Measurements from ENCODE around the gene DBN1.
"Not testable (repeated sequence)": the region's sequence is repeated elsewhere in the genome, so short reads cannot be mapped to it uniquely, and the experiment has no call there.

The DBN1 gene

DNA sequence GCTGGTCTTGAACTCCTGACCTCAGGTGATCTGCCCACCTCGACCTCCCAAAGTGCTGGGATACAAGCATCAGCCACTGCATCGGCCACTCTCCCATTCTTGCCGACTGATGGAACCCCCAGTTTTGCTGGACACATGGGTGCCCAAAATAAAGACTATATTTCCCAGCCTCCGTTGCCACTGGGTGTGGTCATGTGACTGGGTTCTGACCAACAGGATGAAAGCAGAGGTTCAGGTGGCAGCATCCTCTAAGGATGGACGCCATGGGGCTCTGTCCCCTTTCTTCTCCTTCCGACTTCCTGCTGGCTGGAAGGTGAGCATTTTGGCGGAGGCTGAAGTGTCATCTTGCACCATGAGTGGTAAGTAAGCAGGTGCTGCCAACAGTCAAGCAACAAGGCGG is 13.7 kb upstream of the DBN1 start:
- peaks cover 85% of the 10 kb centered on the region for H3K36me3 ChIP-seq (ENCODE audit: insufficient read depth, low read depth, low read length)
- no peaks in the 10 kb centered on the region for H3K27me3 ChIP-seq (ENCODE audit: insufficient read depth, low read length)
- no peak overlapping the region for H3K4me3 ChIP-seq (ENCODE audit: low read length)
- no peaks in the 10 kb centered on the region for H3K4me1 ChIP-seq (ENCODE audit: insufficient read depth, low read length)
- H3K9me3 ChIP-seq (ENCODE audit: insufficient read depth, low read depth, low read length), result no peaks in the 10 kb centered on the region
- H3K27ac ChIP-seq (ENCODE audit: low read length), result no peak overlapping the region
- no peak overlapping the region for H3K9ac ChIP-seq (ENCODE audit: low read depth, low read length)

DNA sequence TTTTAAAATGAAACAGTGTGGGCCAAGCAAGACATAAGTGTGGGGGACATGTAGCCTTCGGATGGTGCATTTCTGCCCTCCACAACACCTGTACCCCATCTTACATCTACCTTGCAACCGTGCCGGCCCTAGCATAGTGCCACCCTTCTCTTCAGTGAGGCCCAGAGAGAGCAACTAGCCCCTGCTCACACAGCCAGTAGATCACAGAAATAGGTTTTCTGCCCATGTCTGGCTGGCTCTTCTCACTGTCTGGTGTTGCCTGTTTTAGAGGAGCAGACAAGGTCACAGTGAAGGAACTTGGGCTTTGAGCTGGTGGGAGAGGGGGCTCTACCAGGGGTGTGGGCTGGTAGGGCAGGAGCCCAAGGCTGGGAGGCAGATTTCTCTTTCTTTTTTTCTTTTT is 12.8 kb upstream of the DBN1 start:
- Histone ChIP-seq H3K4me3 (ENCODE audit: low read length) (no peak overlapping the region), H3K27me3 (ENCODE audit: insufficient read depth, low read length) (no peaks in the 10 kb centered on the region), H3K9me3 (ENCODE audit: insufficient read depth, low read depth, low read length) (no peaks in the 10 kb centered on the region), H3K9ac (ENCODE audit: low read depth, low read length) (no peak overlapping the region), H3K27ac (ENCODE audit: low read length) (no peak overlapping the region), H3K4me1 (ENCODE audit: insufficient read depth, low read length) (no peaks in the 10 kb centered on the region), H3K36me3 (ENCODE audit: insufficient read depth, low read depth, low read length) (peaks cover 92% of the 10 kb centered on the region)

DNA sequence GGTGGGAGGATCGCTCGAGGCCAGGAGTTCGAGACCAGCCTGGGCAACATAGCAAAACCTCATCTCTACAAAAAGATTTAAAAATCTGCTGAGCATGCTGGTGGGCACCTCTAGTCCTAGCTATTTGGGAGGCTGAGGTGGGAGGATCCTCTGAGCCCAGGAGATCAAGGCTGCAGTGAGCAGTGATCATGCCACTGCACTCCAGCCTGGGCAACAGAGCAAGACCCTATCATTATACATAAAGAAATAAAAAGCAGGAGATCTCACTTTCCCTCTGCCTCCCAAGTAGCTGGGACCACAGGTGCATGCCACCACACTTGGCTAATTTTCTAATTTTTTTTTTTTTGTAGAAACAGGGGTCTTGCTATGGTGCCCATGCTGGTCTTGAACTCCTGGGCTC is 12.3 kb upstream of the DBN1 start:
- not testable (repeated sequence) for H3K9me3 ChIP-seq (ENCODE audit: insufficient read depth, low read depth, low read length); H3K4me1 ChIP-seq (ENCODE audit: insufficient read depth, low read length); H3K4me3 ChIP-seq (ENCODE audit: low read length); H3K27me3 ChIP-seq (ENCODE audit: insufficient read depth, low read length); H3K9ac ChIP-seq (ENCODE audit: low read depth, low read length); H3K27ac ChIP-seq (ENCODE audit: low read length)
- peaks cover 88% of the 10 kb centered on the region for H3K36me3 ChIP-seq (ENCODE audit: insufficient read depth, low read depth, low read length)

DNA sequence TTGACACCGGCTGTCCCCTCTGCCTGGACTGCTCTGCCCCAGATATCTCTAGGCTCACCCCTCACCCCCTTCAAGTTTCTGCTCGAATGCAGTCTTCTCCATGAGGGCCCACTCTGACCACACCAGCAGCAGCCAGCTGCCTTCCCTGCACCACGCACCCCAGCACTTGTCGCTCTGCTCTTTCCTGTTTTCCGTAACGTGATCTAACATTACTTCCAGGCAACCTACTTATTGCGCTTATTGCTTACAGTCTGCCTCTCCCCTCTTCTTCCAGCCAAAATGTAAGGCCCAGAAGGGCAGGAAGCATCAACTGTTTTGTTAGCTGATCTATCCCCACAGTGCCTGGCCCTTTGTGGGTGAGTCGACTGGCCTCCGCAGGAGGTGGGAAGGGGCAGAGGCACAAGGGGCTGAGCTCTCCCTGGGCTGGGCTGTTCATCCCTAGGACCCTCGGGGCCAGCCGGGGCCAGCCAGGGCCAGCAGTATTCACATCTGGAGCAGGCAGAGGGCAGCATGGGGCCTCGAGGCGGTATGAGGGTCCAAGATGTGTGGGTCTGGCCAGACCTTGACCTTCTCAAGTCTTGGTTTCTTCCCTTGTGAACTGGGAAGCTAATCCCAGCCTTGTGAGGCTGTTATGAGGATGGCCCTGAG is 11.6 kb upstream of the DBN1 start:
- no peaks in the 10 kb centered on the region for H3K9me3 ChIP-seq (ENCODE audit: insufficient read depth, low read depth, low read length)
- no peaks in the 10 kb centered on the region for H3K27me3 ChIP-seq (ENCODE audit: insufficient read depth, low read length)
- no peak overlapping the region for H3K9ac ChIP-seq (ENCODE audit: low read depth, low read length)
- no peaks in the 10 kb centered on the region for H3K4me1 ChIP-seq (ENCODE audit: insufficient read depth, low read length)
- peaks cover 81% of the 10 kb centered on the region for H3K36me3 ChIP-seq (ENCODE audit: insufficient read depth, low read depth, low read length)
- H3K4me3 ChIP-seq (ENCODE audit: low read length), result no peak overlapping the region
- no peak overlapping the region for H3K27ac ChIP-seq (ENCODE audit: low read length)

DNA sequence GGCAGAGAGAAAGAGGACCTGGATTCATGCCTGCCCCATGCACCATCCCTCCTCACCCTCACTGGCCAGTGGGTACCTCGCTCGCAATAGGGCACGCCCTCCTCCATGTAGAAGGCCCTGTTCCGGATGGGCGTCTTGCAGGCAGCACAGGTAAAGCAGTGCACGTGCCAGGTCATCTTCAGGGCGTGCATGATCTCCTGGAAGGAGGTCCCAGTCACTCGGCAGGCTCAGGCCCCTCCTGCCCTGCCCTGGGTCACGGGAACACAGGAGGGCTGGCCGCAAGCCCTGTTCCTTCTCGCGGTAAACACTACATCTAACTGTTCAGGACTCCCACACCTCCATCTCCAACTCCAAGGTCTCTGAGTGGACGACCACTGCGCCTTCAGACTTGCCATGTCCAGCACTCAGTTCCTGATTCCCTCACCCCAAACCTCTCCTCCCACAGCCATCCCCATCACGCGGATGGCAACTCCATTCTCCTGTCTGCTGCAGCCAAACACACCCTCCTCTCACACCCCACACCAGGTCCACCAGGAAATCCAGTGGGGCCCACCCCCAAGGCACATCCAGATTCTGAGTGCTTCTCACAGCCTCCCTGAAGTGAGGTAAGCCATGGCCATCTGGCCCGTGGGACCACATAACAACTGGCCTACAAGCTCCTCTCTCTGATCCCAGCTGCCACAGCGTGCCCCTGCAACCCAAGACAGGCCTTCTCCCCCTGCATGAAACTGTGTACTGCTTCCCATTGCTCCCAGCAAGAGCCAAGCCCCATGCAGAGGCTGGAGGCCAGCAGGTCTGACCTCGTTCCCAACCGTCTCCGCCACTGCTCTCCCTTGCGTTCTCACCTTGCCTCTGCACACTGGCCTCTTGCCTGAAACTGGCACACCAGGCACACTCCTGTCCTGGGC is 10.8 kb upstream of the DBN1 start:
- Histone ChIP-seq H3K4me3 (ENCODE audit: low read length) (no peak overlapping the region), H3K4me1 (ENCODE audit: insufficient read depth, low read length) (no peaks in the 10 kb centered on the region), H3K9me3 (ENCODE audit: insufficient read depth, low read depth, low read length) (no peaks in the 10 kb centered on the region), H3K27me3 (ENCODE audit: insufficient read depth, low read length) (no peaks in the 10 kb centered on the region), H3K9ac (ENCODE audit: low read depth, low read length) (no peak overlapping the region), H3K36me3 (ENCODE audit: insufficient read depth, low read depth, low read length) (peaks cover 73% of the 10 kb centered on the region), H3K27ac (ENCODE audit: low read length) (no peak overlapping the region)

DNA sequence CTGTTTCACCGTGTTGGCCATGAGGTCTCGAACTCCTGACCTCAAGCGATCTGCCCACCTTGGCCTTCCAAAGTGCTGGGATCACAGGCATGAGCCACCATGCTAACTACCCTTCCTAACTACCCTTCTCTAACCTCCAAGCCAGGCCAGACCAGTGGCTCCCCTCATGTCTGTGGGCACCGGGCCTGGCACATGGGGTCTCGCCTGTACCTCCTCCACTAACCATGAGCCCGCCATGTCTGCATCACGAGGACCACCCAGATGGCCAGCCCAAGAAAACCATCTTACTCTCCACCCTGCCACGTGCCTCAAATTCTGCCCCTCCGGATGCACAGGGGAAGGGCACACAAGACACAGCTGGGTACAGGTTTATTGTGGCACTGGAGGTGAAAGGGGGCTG is 9.6 kb upstream of the DBN1 start:
- H3K27ac ChIP-seq (ENCODE audit: low read length), result no peak overlapping the region
- peaks cover 61% of the 10 kb centered on the region for H3K36me3 ChIP-seq (ENCODE audit: insufficient read depth, low read depth, low read length)
- H3K9me3 ChIP-seq (ENCODE audit: insufficient read depth, low read depth, low read length), result no peaks in the 10 kb centered on the region
- no peak overlapping the region for H3K4me3 ChIP-seq (ENCODE audit: low read length)
- no peak overlapping the region for H3K9ac ChIP-seq (ENCODE audit: low read depth, low read length)
- H3K27me3 ChIP-seq (ENCODE audit: insufficient read depth, low read length), result no peaks in the 10 kb centered on the region
- no peaks in the 10 kb centered on the region for H3K4me1 ChIP-seq (ENCODE audit: insufficient read depth, low read length)

DNA sequence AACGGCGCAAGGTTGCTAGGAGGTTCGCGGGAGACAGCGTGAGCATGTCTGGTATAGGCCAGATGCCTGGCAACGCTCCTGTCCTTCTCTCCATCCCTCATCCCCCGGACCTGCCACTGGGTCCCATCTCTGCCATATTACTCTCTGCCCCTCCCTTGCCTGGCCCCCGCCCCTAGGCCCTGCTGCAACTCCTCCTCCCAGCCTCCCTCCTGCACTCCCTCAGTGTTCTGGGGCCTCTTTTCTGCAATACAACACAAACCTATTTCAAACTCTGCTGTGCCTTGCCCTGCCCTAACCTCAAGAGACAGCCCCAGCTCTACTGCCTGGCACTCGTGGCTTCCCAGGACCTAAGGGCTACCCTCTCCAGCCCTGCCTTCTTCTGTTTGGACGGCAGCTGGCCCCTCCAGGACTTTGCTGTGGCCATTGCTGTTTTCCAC is 8.9 kb upstream of the DBN1 start:
- Histone ChIP-seq H3K27ac (ENCODE audit: low read length) (no peak overlapping the region), H3K36me3 (ENCODE audit: insufficient read depth, low read depth, low read length) (peaks cover 54% of the 10 kb centered on the region), H3K9ac (ENCODE audit: low read depth, low read length) (no peak overlapping the region), H3K9me3 (ENCODE audit: insufficient read depth, low read depth, low read length) (no peaks in the 10 kb centered on the region), H3K27me3 (ENCODE audit: insufficient read depth, low read length) (no peaks in the 10 kb centered on the region), H3K4me1 (ENCODE audit: insufficient read depth, low read length) (no peaks in the 10 kb centered on the region), H3K4me3 (ENCODE audit: low read length) (no peak overlapping the region)

DNA sequence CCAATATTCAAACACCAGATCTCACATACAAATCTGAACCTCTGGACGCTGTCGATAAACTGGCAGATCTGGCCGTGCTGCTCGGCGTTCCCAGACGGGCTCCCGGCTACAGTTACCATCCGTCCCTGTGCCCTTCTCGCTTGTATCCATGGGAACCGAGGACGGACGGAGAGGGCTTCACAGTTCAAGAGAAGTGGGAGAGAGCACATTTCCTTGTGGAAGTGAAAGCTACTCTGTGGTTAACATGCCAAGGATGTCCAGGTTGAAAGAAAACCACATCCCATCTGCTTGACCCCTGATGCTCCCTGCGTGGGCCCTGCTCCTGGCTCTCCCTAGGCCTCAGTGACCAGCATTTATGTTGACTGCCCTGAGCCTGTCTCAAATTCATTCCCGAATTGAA is 6.3 kb upstream of the DBN1 start:
- H3K9me3 ChIP-seq (ENCODE audit: insufficient read depth, low read depth, low read length), result no peaks in the 10 kb centered on the region
- no peak overlapping the region for H3K27ac ChIP-seq (ENCODE audit: low read length)
- H3K4me1 ChIP-seq (ENCODE audit: insufficient read depth, low read length), result 0 out of 2 replicates have a peak, but pooled peaks cover 2% of the 10 kb centered on the region
- H3K4me3 ChIP-seq (ENCODE audit: low read length), result no peak overlapping the region
- H3K9ac ChIP-seq (ENCODE audit: low read depth, low read length), result no peak overlapping the region
- H3K36me3 ChIP-seq (ENCODE audit: insufficient read depth, low read depth, low read length), result peaks cover 31% of the 10 kb centered on the region
- H3K27me3 ChIP-seq (ENCODE audit: insufficient read depth, low read length), result no peaks in the 10 kb centered on the region

DNA sequence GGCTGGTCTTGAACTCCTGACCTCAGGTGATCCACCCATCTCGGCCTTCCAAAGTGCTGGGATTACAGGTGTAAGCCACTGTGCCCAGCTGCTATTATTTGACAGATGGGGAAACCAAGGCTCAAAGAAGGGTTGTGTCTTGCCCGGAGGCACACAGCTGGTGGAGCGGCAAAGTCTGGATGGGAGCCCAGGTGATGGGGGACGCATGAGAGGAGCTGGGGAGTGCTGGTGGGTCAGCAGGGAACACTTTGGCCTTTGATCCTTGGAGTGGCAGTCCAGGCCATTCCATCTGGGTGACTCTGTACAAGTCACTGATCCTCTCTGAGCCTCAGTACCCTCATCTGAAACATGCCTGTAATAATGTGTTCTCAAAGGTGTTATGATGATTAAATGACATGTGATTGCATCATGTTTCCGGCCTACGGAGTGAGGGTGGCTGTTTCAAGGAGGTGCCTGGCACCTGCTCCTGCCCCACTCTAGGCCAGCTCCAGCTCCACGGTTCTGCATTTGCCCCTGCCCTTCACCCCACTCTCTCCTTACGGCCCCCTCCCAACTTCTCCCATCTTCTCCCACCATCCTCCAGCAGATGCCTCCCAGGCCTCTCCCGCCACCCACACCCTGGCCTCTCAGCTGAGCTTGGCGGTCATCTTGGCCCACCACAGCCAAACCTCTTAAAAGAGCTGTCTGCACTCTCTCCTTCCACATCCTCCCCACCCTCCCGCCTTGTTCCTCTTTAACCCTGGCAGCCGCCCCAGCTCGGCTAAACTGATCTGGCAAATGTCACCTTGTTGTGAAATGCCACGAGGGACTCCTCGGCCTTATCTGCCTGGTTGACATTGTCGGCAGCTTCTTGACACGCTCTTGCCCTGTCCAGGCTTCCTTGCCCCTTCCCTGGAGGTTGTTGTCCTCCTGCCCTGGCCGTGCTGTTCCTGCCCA is 5.5 kb upstream of the DBN1 start:
- no peak overlapping the region for H3K4me3 ChIP-seq (ENCODE audit: low read length)
- H3K36me3 ChIP-seq (ENCODE audit: insufficient read depth, low read depth, low read length), result peaks cover 23% of the 10 kb centered on the region
- H3K9ac ChIP-seq (ENCODE audit: low read depth, low read length), result no peak overlapping the region
- H3K27me3 ChIP-seq (ENCODE audit: insufficient read depth, low read length), result no peaks in the 10 kb centered on the region
- no peak overlapping the region for H3K27ac ChIP-seq (ENCODE audit: low read length)
- peaks cover 8% of the 10 kb centered on the region; the same call in 1 of the 2 replicates for H3K4me1 ChIP-seq (ENCODE audit: insufficient read depth, low read length)
- H3K9me3 ChIP-seq (ENCODE audit: insufficient read depth, low read depth, low read length), result no peaks in the 10 kb centered on the region

DNA sequence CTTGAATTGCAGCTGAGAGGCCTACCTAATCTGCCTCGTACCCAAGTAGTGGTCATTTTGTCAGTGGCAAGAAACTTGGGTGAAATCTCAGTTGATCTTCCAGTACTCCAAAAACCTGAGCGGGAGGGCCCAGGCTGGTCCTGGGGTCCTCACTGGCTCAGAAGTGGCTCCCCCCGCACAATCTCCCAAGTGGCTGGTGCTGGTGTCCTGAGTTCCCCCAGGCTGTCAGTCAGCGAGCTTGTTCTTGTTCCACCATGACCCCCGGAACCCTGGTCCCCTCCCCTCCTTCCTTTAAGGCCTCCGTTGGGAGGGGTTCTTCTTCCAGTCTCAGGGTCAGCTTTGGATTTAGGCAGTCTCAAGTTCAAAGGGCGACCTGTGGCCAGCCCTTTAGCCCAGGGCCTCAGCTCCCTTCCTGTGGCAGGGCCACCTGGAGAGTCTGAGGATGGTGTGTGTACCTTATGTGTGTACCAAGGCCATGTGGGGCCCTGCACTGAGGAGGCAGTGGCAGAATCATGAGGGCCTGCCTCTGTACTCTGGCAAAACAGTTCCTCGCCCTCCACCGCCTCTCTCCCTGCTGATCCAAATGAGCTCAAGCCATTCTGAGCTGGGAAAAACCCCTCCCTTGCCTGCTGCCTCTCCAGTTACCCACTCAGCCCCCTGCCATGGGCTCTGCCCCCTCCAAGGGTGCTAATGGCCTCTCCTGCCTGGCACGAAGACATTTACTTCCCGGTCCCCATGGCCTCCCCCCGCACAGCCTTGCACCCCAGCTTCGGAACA is 4.5 kb upstream of the DBN1 start:
- Histone ChIP-seq H3K4me1 (ENCODE audit: insufficient read depth, low read length) (peaks cover 9% of the 10 kb centered on the region; the same call in 1 of the 2 replicates), H3K27ac (ENCODE audit: low read length) (no peak overlapping the region), H3K9me3 (ENCODE audit: insufficient read depth, low read depth, low read length) (no peaks in the 10 kb centered on the region), H3K4me3 (ENCODE audit: low read length) (no peak overlapping the region), H3K9ac (ENCODE audit: low read depth, low read length) (no peak overlapping the region), H3K27me3 (ENCODE audit: insufficient read depth, low read length) (no peaks in the 10 kb centered on the region), H3K36me3 (ENCODE audit: insufficient read depth, low read depth, low read length) (peaks cover 12% of the 10 kb centered on the region; the same call in 1 of the 2 replicates)

Measured in iPS-20b (cell line).